Gastroesophageal sphincter (tissue), 3 donors: Measurements from ENCODE around the gene RCAN3.

ENCODE experiments used
- EP300 ChIP-seq: sonication (generic); formaldehyde crosslinking; IDR thresholded peaks from one replicate; pipeline ENCODE4 v1.6.1; 2017; ENCODE audit warnings: antibody characterized with exemption, mild to moderate bottlenecking
- POLR2A ChIP-seq, 2 donors: fragments of 450-650 bp; IDR thresholded peaks; one replicate each; pipeline ENCODE4 v1.6.1; 2017; ENCODE audit warnings: antibody characterized with exemption in 2 of 2, mild to moderate bottlenecking in 2 of 2, moderate library complexity in 1 of 2
- TF ChIP-seq, protein P1 (sequence below), 4 experiments: fragments of 200-600 bp in 2 of 4; fragments of 450-650 bp in 2 of 4; sonication (generic) in 1 of 4; IDR thresholded peaks; one replicate each; pipeline ENCODE4 v1.5.1; 2017 to 2019; ENCODE audit warnings: antibody characterized with exemption in 4 of 4, mild to moderate bottlenecking in 2 of 4, moderate library complexity in 2 of 4

GRCh38 chr1:24558902-24559791 lies 56.5 kb downstream of the RCAN3 start:
- TF ChIP-seq, protein P1, sequence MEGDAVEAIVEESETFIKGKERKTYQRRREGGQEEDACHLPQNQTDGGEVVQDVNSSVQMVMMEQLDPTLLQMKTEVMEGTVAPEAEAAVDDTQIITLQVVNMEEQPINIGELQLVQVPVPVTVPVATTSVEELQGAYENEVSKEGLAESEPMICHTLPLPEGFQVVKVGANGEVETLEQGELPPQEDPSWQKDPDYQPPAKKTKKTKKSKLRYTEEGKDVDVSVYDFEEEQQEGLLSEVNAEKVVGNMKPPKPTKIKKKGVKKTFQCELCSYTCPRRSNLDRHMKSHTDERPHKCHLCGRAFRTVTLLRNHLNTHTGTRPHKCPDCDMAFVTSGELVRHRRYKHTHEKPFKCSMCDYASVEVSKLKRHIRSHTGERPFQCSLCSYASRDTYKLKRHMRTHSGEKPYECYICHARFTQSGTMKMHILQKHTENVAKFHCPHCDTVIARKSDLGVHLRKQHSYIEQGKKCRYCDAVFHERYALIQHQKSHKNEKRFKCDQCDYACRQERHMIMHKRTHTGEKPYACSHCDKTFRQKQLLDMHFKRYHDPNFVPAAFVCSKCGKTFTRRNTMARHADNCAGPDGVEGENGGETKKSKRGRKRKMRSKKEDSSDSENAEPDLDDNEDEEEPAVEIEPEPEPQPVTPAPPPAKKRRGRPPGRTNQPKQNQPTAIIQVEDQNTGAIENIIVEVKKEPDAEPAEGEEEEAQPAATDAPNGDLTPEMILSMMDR (IDR thresholded peaks at IDR 0.05), result no peak
- TF ChIP-seq EP300, result no peak
- no peak for TF ChIP-seq POLR2A (IDR thresholded peaks at IDR 0.05)
